CD4-positive, alpha-beta T cell treated with Interleukin-21 for 1 hour (primary cell): ENCODE measurements around the gene HMGB4.

Experiments used
- DNase-seq: peaks from one replicate; pipeline ENCODE4 v3.0.0-alpha.2; 2020

HMGB4 gene

GRCh38 chr1:33899746-33900145 lies 35.9 kb downstream of the HMGB4 start:
- DNase-seq, result no peak

GRCh38 chr1:33902486-33903209 lies 38.8 kb downstream of the HMGB4 start:
- no peak for DNase-seq

- no peak for DNase-seq
These were observed 39.3 kb downstream of the HMGB4 start for GRCh38 chr1:33903210-33903589.

- DNase-seq, result no peak
These were observed 41.4 kb downstream of the HMGB4 start for GRCh38 chr1:33905241-33905640.

GRCh38 chr1:33906156-33906555 lies 42.3 kb downstream of the HMGB4 start:
- DNase-seq, result no peak

GRCh38 chr1:33908324-33908956 lies 44.6 kb downstream of the HMGB4 start:
- no peak for DNase-seq
